Measurements from ENCODE around the gene LHX4. TPM values are rescaled to one million over a fixed set of nuclear protein-coding genes. Genes with fewer than 3 reads are reported as not detected.

LHX4 gene
- total and polyA plus RNA-seq, 2 of the 13 experiments (the other 11 are each of a cell fraction or from before 2014, with no cell fraction given) = 0.03 to 0.07 TPM

- ChIA-PET CTCF (ENCODE audit: low intra/inter-chr PET ratio, low total read pairs) (no interaction called here), POLR2A (no interaction called here)
- peaks cover 0 to 1% of the 10 kb centered on the region in 2 experiments; a peak in 1 of 5 replicates for H3K36me3 ChIP-seq (replicated peaks in 1 of 2; ENCODE audit: control insufficient read depth in 1 of 2, insufficient read depth in 2 of 2, low read length in 2 of 2)
- H3K4me3 ChIP-seq (replicated peaks in 1 of 3; ENCODE audit: insufficient read depth in 1 of 3, low read depth in 2 of 3, low read length in 3 of 3) = no peak overlapping the region
- no peaks in the 10 kb centered on the region for H3K79me2 ChIP-seq (ENCODE audit: insufficient read depth, low read length)
- no peak overlapping the region for H3K4me2 ChIP-seq (ENCODE audit: low read depth, low read length)
- H3K27ac ChIP-seq (ENCODE audit: extremely low read length, insufficient read depth, low read length) = no peak overlapping the region
- ATAC-seq (no peak), DNase-seq (ENCODE audit: low spot score) (no peak), FAIRE-seq (no peak)
- H2AFZ ChIP-seq (ENCODE audit: low read length) = no peak overlapping the region
- no peaks in the 10 kb centered on the region for H3K27me3 ChIP-seq (ENCODE audit: control insufficient read depth in 1 of 2, insufficient read depth in 2 of 2, low read length in 2 of 2)
- H4K20me1 ChIP-seq (ENCODE audit: insufficient read depth, low read length) = no peaks in the 10 kb centered on the region
- BruUV-seq (replicated peaks) = no TSS peak
- H3K4me1 ChIP-seq (ENCODE audit: insufficient read depth, low read length) = peaks cover 22% of the 10 kb centered on the region
- WGBS (ENCODE audit: low lambda C conversion rate) = 97% methylated on average over 2 of the region's 2 CpGs
- in situ Hi-C loops (cut with HindIII; ENCODE audit: extremely low pct_ligation_motif_present, low pct_unique_long_range_greater_than_20kb) (no loop called here), intact Hi-C loops (cut with micrococcal nuclease; ENCODE audit: unreplicated experiment) (no loop called here)
- peaks cover 7% of the 10 kb centered on the region for H3K9me3 ChIP-seq (ENCODE audit: low read length)
- H3K9ac ChIP-seq (ENCODE audit: insufficient read depth, low read depth, low read length) = no peak overlapping the region
- TF ChIP-seq ZMAT5 (CRISPR knock-in tag; IDR thresholded peaks at IDR 0.05; ENCODE audit: borderline replicate concordance, low read depth) (no peak), ZNF121 (CRISPR knock-in tag; IDR thresholded peaks at IDR 0.05) (peak; percentile 65; the same call in 1 of the 2 replicates)
These were observed 64.6 kb downstream of the LHX4 start for GRCh38 chr1:180294711-180295110.

GRCh38 chr1:180295999-180296398, 65.9 kb downstream of the LHX4 start:
- peaks cover 11% of the 10 kb centered on the region for H3K4me1 ChIP-seq (ENCODE audit: insufficient read depth, low read length)
- no peak overlapping the region for H3K4me3 ChIP-seq (replicated peaks in 1 of 3; ENCODE audit: insufficient read depth in 1 of 3, low read depth in 2 of 3, low read length in 3 of 3)
- H4K20me1 ChIP-seq (ENCODE audit: insufficient read depth, low read length) = no peaks in the 10 kb centered on the region
- WGBS (ENCODE audit: low lambda C conversion rate) = 94% methylated on average over 1 of the region's 1 CpG
- no peaks in the 10 kb centered on the region for H3K79me2 ChIP-seq (ENCODE audit: insufficient read depth, low read length)
- TF ChIP-seq TAF1 (CRISPR knock-in tag; IDR thresholded peaks at IDR 0.05) (no peak), ZBTB39 (CRISPR knock-in tag; IDR thresholded peaks at IDR 0.05) (no peak), MIXL1 (CRISPR knock-in tag; IDR thresholded peaks at IDR 0.05) (no peak), SMAD1 (CRISPR knock-in tag; IDR thresholded peaks at IDR 0.05; ENCODE audit: borderline replicate concordance, low read depth) (no peak)
- TF ChIP-seq, protein P1, sequence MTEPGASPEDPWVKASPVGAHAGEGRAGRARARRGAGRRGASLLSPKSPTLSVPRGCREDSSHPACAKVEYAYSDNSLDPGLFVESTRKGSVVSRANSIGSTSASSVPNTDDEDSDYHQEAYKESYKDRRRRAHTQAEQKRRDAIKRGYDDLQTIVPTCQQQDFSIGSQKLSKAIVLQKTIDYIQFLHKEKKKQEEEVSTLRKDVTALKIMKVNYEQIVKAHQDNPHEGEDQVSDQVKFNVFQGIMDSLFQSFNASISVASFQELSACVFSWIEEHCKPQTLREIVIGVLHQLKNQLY (CRISPR knock-in tag; IDR thresholded peaks at IDR 0.05) = no peak
- no peak for FAIRE-seq
- H3K27me3 ChIP-seq (ENCODE audit: control insufficient read depth in 1 of 2, insufficient read depth in 2 of 2, low read length in 2 of 2) = no peaks in the 10 kb centered on the region
- in situ Hi-C loops (cut with HindIII; ENCODE audit: extremely low pct_ligation_motif_present, low pct_unique_long_range_greater_than_20kb) (no loop called here), intact Hi-C loops (cut with micrococcal nuclease; ENCODE audit: unreplicated experiment) (no loop called here)
- BruUV-seq (replicated peaks) = no TSS peak
- H3K9me3 ChIP-seq (ENCODE audit: low read length) = peaks cover 7% of the 10 kb centered on the region
- no peak overlapping the region for H3K27ac ChIP-seq (ENCODE audit: extremely low read length, insufficient read depth, low read length)
- ChIA-PET POLR2A (no interaction called here), CTCF (ENCODE audit: low intra/inter-chr PET ratio, low total read pairs) (no interaction called here)
- DNase-seq (ENCODE audit: low spot score) = no peak
- H2AFZ ChIP-seq (ENCODE audit: low read length) = no peak overlapping the region
- no peak overlapping the region for H3K4me2 ChIP-seq (ENCODE audit: low read depth, low read length)
- no peak for ATAC-seq
- peaks cover 0 to 1% of the 10 kb centered on the region in 2 experiments; a peak in 1 of 5 replicates for H3K36me3 ChIP-seq (replicated peaks in 1 of 2; ENCODE audit: control insufficient read depth in 1 of 2, insufficient read depth in 2 of 2, low read length in 2 of 2)
- H3K9ac ChIP-seq (ENCODE audit: insufficient read depth, low read depth, low read length) = no peak overlapping the region
